Measurements from ENCODE around the gene ATP6V0E1. TPM values are rescaled to one million over a fixed set of nuclear protein-coding genes. Genes with fewer than 3 reads are reported as not detected.

The ATP6V0E1 gene
- total RNA-seq, 1 donor from 2014 or later: 147 TPM

DNA sequence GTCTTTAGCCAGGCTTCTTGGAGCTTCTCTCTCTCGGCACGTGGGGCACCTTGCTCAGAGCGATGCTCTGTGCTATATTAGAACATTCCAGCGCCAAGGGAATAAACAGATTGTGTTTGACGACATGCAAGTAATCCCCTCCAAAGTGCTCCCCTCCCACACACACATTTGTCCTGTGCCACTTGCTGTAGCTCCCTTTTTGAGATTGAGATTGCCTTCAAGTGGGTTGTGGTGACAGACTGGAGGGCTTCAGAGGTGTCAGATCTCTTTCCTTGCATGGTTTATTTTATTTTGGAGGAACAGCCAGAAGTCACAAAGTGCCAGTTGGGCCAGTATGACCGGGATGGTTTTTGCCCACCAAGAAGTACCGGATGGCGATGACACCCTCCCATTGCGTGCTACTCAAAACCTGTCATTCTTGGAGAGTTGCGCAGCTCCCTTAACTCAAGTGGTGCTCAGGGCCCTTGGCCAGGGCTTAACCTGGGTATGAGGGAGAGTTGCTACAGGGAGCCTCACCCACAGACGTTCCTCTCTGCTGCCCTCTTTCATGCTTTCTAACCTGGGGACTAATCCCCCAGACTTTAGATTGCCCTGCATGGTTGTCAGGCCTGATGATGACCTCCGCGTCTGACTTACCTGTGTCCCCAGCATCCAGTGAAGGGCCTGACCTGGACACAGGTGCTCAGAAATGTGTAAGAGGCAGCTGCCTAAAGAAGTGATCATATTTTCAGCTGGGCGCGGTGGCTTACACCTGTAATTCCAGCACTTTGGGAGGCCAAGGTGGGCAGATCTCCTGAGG is 43.1 kb upstream of the ATP6V0E1 start:
- no peak for DNase-seq (ENCODE audit: low spot score)
- Mint-ChIP-seq H3K36me3 (ENCODE audit: low read depth, unreplicated experiment) (peaks cover 12% of the 10 kb centered on the region), H3K9me3 (ENCODE audit: unreplicated experiment) (no peaks in the 10 kb centered on the region), H3K27me3 (ENCODE audit: unreplicated experiment) (peaks cover 7% of the 10 kb centered on the region), H3K4me1 (ENCODE audit: unreplicated experiment) (peaks cover 6% of the 10 kb centered on the region), H3K4me3 (ENCODE audit: unreplicated experiment) (no peak overlapping the region), H3K27ac (ENCODE audit: unreplicated experiment) (no peak overlapping the region)
- TF ChIP-seq, protein P1, sequence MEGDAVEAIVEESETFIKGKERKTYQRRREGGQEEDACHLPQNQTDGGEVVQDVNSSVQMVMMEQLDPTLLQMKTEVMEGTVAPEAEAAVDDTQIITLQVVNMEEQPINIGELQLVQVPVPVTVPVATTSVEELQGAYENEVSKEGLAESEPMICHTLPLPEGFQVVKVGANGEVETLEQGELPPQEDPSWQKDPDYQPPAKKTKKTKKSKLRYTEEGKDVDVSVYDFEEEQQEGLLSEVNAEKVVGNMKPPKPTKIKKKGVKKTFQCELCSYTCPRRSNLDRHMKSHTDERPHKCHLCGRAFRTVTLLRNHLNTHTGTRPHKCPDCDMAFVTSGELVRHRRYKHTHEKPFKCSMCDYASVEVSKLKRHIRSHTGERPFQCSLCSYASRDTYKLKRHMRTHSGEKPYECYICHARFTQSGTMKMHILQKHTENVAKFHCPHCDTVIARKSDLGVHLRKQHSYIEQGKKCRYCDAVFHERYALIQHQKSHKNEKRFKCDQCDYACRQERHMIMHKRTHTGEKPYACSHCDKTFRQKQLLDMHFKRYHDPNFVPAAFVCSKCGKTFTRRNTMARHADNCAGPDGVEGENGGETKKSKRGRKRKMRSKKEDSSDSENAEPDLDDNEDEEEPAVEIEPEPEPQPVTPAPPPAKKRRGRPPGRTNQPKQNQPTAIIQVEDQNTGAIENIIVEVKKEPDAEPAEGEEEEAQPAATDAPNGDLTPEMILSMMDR (IDR thresholded peaks at IDR 0.05; ENCODE audit: unreplicated experiment): no peak

DNA sequence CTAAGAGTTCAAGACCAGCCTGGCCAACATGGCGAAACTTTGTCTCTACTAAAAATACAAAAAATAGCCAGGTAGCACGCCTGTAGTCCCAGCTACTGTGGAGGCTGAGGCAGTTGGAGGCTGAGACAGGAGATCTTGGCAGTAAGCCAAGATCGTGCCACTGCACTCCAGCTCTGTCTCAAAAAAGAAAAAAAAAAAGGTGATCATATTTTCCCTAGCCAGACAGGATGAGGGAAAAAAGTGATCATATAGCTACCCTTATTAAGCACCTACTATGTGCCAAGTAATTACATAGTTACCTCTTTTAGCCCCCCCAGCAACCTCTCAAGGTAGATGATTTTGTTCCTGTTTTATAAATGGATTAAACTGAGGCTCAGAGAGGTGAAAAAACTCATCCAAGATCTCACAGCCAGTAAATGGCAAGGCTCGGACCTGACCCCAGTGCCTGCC is 42.5 kb upstream of the ATP6V0E1 start:
- no peak for DNase-seq (ENCODE audit: low spot score)
- Mint-ChIP-seq H3K27ac (ENCODE audit: unreplicated experiment) (no peak overlapping the region), H3K27me3 (ENCODE audit: unreplicated experiment) (peaks cover 7% of the 10 kb centered on the region), H3K4me3 (ENCODE audit: unreplicated experiment) (no peak overlapping the region), H3K4me1 (ENCODE audit: unreplicated experiment) (peaks cover 6% of the 10 kb centered on the region), H3K36me3 (ENCODE audit: low read depth, unreplicated experiment) (peaks cover 13% of the 10 kb centered on the region), H3K9me3 (ENCODE audit: unreplicated experiment) (no peaks in the 10 kb centered on the region)
- TF ChIP-seq, protein P1 (IDR thresholded peaks at IDR 0.05; ENCODE audit: unreplicated experiment): no peak

DNA sequence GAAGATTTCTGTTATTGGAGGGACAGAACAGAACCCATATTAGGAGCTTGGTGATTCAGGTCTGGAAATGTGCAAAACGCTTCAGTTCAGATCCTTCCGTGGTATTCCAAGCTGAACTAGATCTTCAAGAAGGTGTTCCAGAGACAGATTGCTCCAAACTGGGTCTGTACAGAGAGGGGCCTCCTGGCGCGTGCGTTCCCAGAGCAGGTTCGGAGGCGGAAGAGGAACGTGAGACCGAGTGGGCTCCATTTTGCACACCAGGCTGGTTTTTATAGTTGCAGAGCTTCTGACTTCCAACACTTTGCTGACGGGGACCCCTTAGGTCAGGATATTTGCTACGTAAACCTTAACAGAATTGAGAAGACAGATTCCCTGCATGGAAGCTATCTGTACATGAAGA is 41.0 kb upstream of the ATP6V0E1 start:
- Mint-ChIP-seq H3K36me3 (ENCODE audit: low read depth, unreplicated experiment) (peaks cover 5% of the 10 kb centered on the region), H3K4me1 (ENCODE audit: unreplicated experiment) (peaks cover 6% of the 10 kb centered on the region), H3K27me3 (ENCODE audit: unreplicated experiment) (peaks cover 6% of the 10 kb centered on the region), H3K27ac (ENCODE audit: unreplicated experiment) (no peak overlapping the region), H3K9me3 (ENCODE audit: unreplicated experiment) (no peaks in the 10 kb centered on the region), H3K4me3 (ENCODE audit: unreplicated experiment) (no peak overlapping the region)
- TF ChIP-seq, protein P1 (IDR thresholded peaks at IDR 0.05; ENCODE audit: unreplicated experiment): no peak
- DNase-seq (ENCODE audit: low spot score): no peak

DNA sequence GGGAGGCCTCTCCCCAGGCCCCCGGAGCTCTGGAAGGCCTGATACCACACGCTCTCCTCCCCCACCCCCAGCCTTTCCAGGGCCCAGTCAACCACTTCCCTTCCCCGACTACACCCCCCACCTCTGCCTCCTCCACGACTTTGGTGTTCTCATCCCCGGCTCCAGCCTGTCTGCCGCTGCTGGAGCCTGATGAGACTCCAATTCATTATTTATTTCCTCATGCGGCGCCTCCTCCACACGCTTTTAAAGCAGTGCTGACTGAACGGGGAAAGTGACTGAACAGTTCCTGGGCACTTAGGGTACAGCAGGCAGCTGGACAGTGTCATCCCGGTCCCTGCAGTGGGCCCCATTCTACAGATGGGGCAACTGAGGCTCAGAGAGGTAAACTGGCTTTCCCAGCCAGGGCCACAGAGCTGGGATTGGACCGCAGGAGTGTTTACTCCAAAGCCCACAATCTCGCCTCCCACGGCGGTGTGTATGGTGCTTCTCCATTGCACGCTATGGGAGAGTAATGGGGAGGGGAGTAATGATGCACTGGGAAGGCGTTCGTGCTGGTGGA is 40.2 kb upstream of the ATP6V0E1 start:
- H3K4me3 Mint-ChIP-seq (ENCODE audit: unreplicated experiment): no peak overlapping the region
- peak overlapping the region; percentile 10 for H3K27ac Mint-ChIP-seq (ENCODE audit: unreplicated experiment)
- H3K4me1 Mint-ChIP-seq (ENCODE audit: unreplicated experiment): peaks cover 6% of the 10 kb centered on the region
- H3K27me3 Mint-ChIP-seq (ENCODE audit: unreplicated experiment): peaks cover 9% of the 10 kb centered on the region
- H3K36me3 Mint-ChIP-seq (ENCODE audit: low read depth, unreplicated experiment): peaks cover 5% of the 10 kb centered on the region
- no peaks in the 10 kb centered on the region for H3K9me3 Mint-ChIP-seq (ENCODE audit: unreplicated experiment)
- DNase-seq (ENCODE audit: low spot score): no peak
- TF ChIP-seq, protein P1 (IDR thresholded peaks at IDR 0.05; ENCODE audit: unreplicated experiment): no peak

DNA sequence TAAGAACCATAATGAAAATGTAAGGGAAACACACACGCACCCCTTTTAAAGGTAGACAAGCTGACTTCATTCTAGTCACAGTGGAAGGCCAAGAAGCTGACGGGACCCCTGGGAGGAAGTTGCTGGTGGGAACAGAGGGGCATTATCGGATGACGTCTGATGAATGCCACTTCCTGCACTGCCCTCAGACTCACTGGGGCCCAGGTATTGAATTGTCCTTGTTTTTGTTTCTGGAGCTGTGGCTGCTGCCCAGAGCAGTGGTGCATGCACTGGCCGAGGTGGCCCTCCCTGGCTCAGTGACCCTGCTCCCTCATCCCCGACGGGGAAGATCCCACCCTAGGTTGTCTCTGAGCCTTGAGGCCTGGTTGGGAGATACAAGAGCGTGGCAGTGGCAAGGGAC is 39.7 kb upstream of the ATP6V0E1 start:
- H3K9me3 Mint-ChIP-seq (ENCODE audit: unreplicated experiment): no peaks in the 10 kb centered on the region
- TF ChIP-seq, protein P1 (IDR thresholded peaks at IDR 0.05; ENCODE audit: unreplicated experiment): no peak
- H3K4me3 Mint-ChIP-seq (ENCODE audit: unreplicated experiment): no peak overlapping the region
- no peak for DNase-seq (ENCODE audit: low spot score)
- peaks cover 5% of the 10 kb centered on the region for H3K36me3 Mint-ChIP-seq (ENCODE audit: low read depth, unreplicated experiment)
- peaks cover 6% of the 10 kb centered on the region for H3K4me1 Mint-ChIP-seq (ENCODE audit: unreplicated experiment)
- peaks cover 9% of the 10 kb centered on the region for H3K27me3 Mint-ChIP-seq (ENCODE audit: unreplicated experiment)
- peak overlapping the region; percentile 48 for H3K27ac Mint-ChIP-seq (ENCODE audit: unreplicated experiment)
